SK-N-SH (cell line): Measurements from ENCODE around the gene CALB2. TPM values are rescaled to one million over a fixed set of nuclear protein-coding genes. Genes with fewer than 3 reads are reported as not detected.

Source experiments
- CTCF ChIA-PET: fragments of 300-600, 350-600 bp; formaldehyde crosslinking; extraction: SDS; loops from one replicate; lab custom pipeline; 2021; lab: Yijun Ruan, JAX
- POLR2A ChIA-PET: fragments of 350-600 bp; sonication (Branson Sonifier 250); formaldehyde crosslinking; extraction: SDS; loops from one replicate; lab custom pipeline; 2020; ENCODE audit warnings: antibody characterized with exemption, inconsistent platforms; lab: Yijun Ruan, JAX
- DNase-seq: peaks from one replicate; pipeline ENCODE4 v3.0.0; 2012
- H2AFZ ChIP-seq: fragments of 200-600 bp; sonication (generic); 2 replicates; pipeline ENCODE4 v1.8.1; 2016; ENCODE audit warnings: antibody characterized with exemption, mild to moderate bottlenecking, low read depth
- H3F3A ChIP-seq: fragments of 200-600 bp; sonication (generic); replicated peaks from 2 replicates; pipeline ENCODE3; 2016; ENCODE audit warnings: antibody characterized with exemption, mild to moderate bottlenecking; ENCODE audit not compliant: insufficient read depth
- H3K27ac ChIP-seq, 2 experiments: fragments of 200-500 bp in 1 of 2; fragments of 200-600 bp in 1 of 2; sonication (Bioruptor generic) in 1 of 2; sonication (generic), shearing (Covaris generic) in 1 of 2; 2 replicates each; pipeline versions ENCODE4 v1.5.1 to v1.6.1; 2014 to 2016; ENCODE audit warnings: low read depth in 2 of 2, inconsistent platforms in 1 of 2, low read length in 1 of 2, mild to moderate bottlenecking in 1 of 2, mixed read lengths in 1 of 2
- H3K27me3 ChIP-seq: fragments of 200-600 bp; sonication (generic), shearing (Covaris generic); 2 replicates; pipeline ENCODE4 v1.6.1; 2016; ENCODE audit warnings: mixed run types; ENCODE audit not compliant: insufficient read depth
- H3K36me3 ChIP-seq, 2 experiments: fragments of 200-500 bp in 1 of 2; fragments of 200-600 bp in 1 of 2; sonication (Bioruptor generic) in 1 of 2; sonication (generic) in 1 of 2; replicated peaks in 1 of 2; 2 replicates each; pipeline versions ENCODE3 to v1.5.1; 2014 to 2016; ENCODE audit warnings: low read length in 1 of 2, mild to moderate bottlenecking in 1 of 2; ENCODE audit not compliant: insufficient read depth in 2 of 2, control insufficient read depth in 1 of 2
- H3K4me1 ChIP-seq, 2 experiments: fragments of 200-500 bp in 1 of 2; fragments of 200-600 bp in 1 of 2; sonication (Bioruptor generic) in 1 of 2; sonication (generic), shearing (Covaris generic) in 1 of 2; 2 replicates each; pipeline versions ENCODE4 v1.5.1 to v1.6.1; 2014 to 2016; ENCODE audit warnings: low read depth in 1 of 2, low read length in 1 of 2, mixed run types in 1 of 2; ENCODE audit not compliant: insufficient read depth in 2 of 2, control insufficient read depth in 1 of 2
- H3K4me2 ChIP-seq: fragments of 200-600 bp; sonication (generic), shearing (Covaris generic); 2 replicates; pipeline ENCODE4 v1.6.1; 2017; ENCODE audit warnings: mixed run types
- H3K4me3 ChIP-seq, 2 experiments: fragments of 200-500 bp in 1 of 2; fragments of 200-600 bp in 1 of 2; sonication (Bioruptor generic) in 1 of 2; sonication (generic), shearing (Covaris generic) in 1 of 2; 2 replicates each; pipeline versions ENCODE4 v1.5.1 to v1.8.1; 2014 to 2016; ENCODE audit warnings: low read depth in 2 of 2, inconsistent platforms in 1 of 2, low read length in 1 of 2, mild to moderate bottlenecking in 1 of 2, mixed read lengths in 1 of 2, moderate library complexity in 1 of 2
- H3K79me2 ChIP-seq: fragments of 200-600 bp; sonication (generic); 2 replicates; pipeline ENCODE4 v1.8.1; 2017; ENCODE audit warnings: mild to moderate bottlenecking; ENCODE audit not compliant: insufficient read depth
- H3K9ac ChIP-seq: fragments of 200-600 bp; sonication (generic); 2 replicates; pipeline ENCODE4 v1.6.1; 2017; ENCODE audit warnings: mixed run types
- H3K9me2 ChIP-seq: fragments of 200-600 bp; sonication (generic); 2 replicates; pipeline ENCODE4 v1.6.1; 2017; ENCODE audit warnings: mixed run types
- H3K9me3 ChIP-seq: fragments of 200-600 bp; sonication (generic); 2 replicates; pipeline ENCODE4 v1.6.1; 2017; ENCODE audit warnings: mixed run types, mild to moderate bottlenecking, moderate library complexity
- H4K20me1 ChIP-seq: fragments of 200-600 bp; sonication (generic); 2 replicates; pipeline ENCODE4 v1.6.1; 2017; ENCODE audit warnings: mild to moderate bottlenecking, mixed run types; ENCODE audit not compliant: insufficient read depth
- CTCF ChIP-seq: fragments of 200-600 bp; sonication (generic); IDR thresholded peaks from 2 replicates; pipeline ENCODE4 v1.6.1; 2017; ENCODE audit warnings: antibody characterized with exemption, mild to moderate bottlenecking, moderate library complexity
- ELF1 ChIP-seq: IDR thresholded peaks from 2 replicates; pipeline ENCODE4 v1.4.0; 2012
- EP300 ChIP-seq, 2 experiments: IDR thresholded peaks; 2 replicates each; pipeline versions ENCODE4 v1.4.0 to v1.6.1; 2012; ENCODE audit warnings: borderline replicate concordance in 1 of 2, low read depth in 1 of 2, low read length in 1 of 2
- EZH2phosphoT487 ChIP-seq: fragments of 200-600 bp; sonication (generic); IDR thresholded peaks from 2 replicates; pipeline ENCODE4 v1.6.1; 2017; ENCODE audit warnings: low read depth, mixed run types, mild to moderate bottlenecking, antibody characterized with exemption, moderate library complexity, borderline replicate concordance
- FOSL2 ChIP-seq: IDR thresholded peaks from 2 replicates; pipeline ENCODE4 v1.4.0; 2012; ENCODE audit warnings: low read depth, mild to moderate bottlenecking, moderate library complexity, borderline replicate concordance
- FOXJ3 ChIP-seq: sonication (generic); formaldehyde crosslinking; IDR thresholded peaks from 2 replicates; pipeline ENCODE4 v1.5.1; 2020; ENCODE audit warnings: mild to moderate bottlenecking, missing genetic modification reagents
- JUND ChIP-seq: IDR thresholded peaks from 2 replicates; pipeline ENCODE4 v1.4.0; 2012
- NFIC ChIP-seq: IDR thresholded peaks from 2 replicates; pipeline ENCODE4 v1.4.0; 2012; ENCODE audit warnings: borderline replicate concordance
- NRF1 ChIP-seq: IDR thresholded peaks from 2 replicates; pipeline ENCODE4 v1.6.1; 2012; ENCODE audit warnings: low read depth, mild to moderate bottlenecking, low read length
- PBX3 ChIP-seq: IDR thresholded peaks from 2 replicates; pipeline ENCODE4; 2012
- RAD21 ChIP-seq: IDR thresholded peaks from 2 replicates; pipeline ENCODE4 v1.6.1; 2012; ENCODE audit warnings: mild to moderate bottlenecking, low read length
- RCOR1 ChIP-seq: fragments of 150-350 bp; IDR thresholded peaks from 2 replicates; pipeline ENCODE4 v1.6.1; 2017; ENCODE audit warnings: antibody characterized with exemption, low read length
- REST ChIP-seq: IDR thresholded peaks from 2 replicates; pipeline ENCODE4 v1.6.1; 2012; ENCODE audit warnings: mild to moderate bottlenecking, low read depth, low read length, moderate library complexity
- RFX5 ChIP-seq: IDR thresholded peaks from 2 replicates; pipeline ENCODE4 v1.6.1; 2012; ENCODE audit warnings: mild to moderate bottlenecking, improper control_type of control experiment, low read length
- RXRA ChIP-seq: IDR thresholded peaks from 2 replicates; pipeline ENCODE4 v1.4.0; 2012; ENCODE audit warnings: low read depth, mild to moderate bottlenecking, borderline replicate concordance
- SIN3A ChIP-seq: IDR thresholded peaks from 2 replicates; pipeline ENCODE4 v1.6.1; 2012; ENCODE audit warnings: low read depth, mild to moderate bottlenecking, low read length, moderate library complexity, borderline replicate concordance
- TAF1 ChIP-seq: IDR thresholded peaks from 2 replicates; pipeline ENCODE4 v1.6.1; 2012; ENCODE audit warnings: low read depth, mild to moderate bottlenecking, low read length, moderate library complexity, borderline replicate concordance
- TCF12 ChIP-seq: IDR thresholded peaks from 2 replicates; pipeline ENCODE4 v1.4.0; 2012
- TEAD4 ChIP-seq: IDR thresholded peaks from 2 replicates; pipeline ENCODE4 v1.4.0; 2012; ENCODE audit warnings: mild to moderate bottlenecking, borderline replicate concordance; ENCODE audit not compliant: insufficient read depth
- USF1 ChIP-seq: IDR thresholded peaks from 2 replicates; pipeline ENCODE4 v1.4.0; 2012; ENCODE audit warnings: low read depth, borderline replicate concordance
- WGBS: methylation state at CpG from one replicate; pipeline ENCODE4 v1.1.6; 2017; ENCODE audit warnings: low lambda C conversion rate; 5-methylcytosine and 5-hydroxymethylcytosine counted together
- polyA plus RNA-seq, 3 experiments: library from polyadenylated mRNA; depleted of rRNA; stranded (reverse); fragments of >200 nt; gene quantifications; 2 replicates each; pipeline ENCODE4 v1.2.3, GENCODE V29; 2012

Gene CALB2
- polyA plus RNA-seq, 1 of the 3 experiments (the other 2 are of a cell fraction) = 0.12 TPM

GRCh38 chr16:71407731-71408130 lies 49.2 kb downstream of the CALB2 start:
- no peaks in the 10 kb centered on the region; a peak in 1 of 4 replicates for H3K4me1 ChIP-seq
- ChIA-PET CTCF (interaction anchor here (1.4 kb wide), 1 partner anchor 92 kb away, joined by 7 read pairs; no protein-coding TSS in a partner anchor), POLR2A (no interaction called here)
- no peaks in the 10 kb centered on the region for H3K9me3 ChIP-seq
- no peak for DNase-seq
- no peak overlapping the region for H2AFZ ChIP-seq
- no peak overlapping the region for H3K27ac ChIP-seq
- no peak overlapping the region for H3K9ac ChIP-seq
- no peaks in the 10 kb centered on the region for H3F3A ChIP-seq
- peaks cover 20% of the 10 kb centered on the region; the same call in 1 of the 2 replicates for H3K27me3 ChIP-seq
- H3K4me3 ChIP-seq = no peak overlapping the region
- no peaks in the 10 kb centered on the region for H3K36me3 ChIP-seq
- no peaks in the 10 kb centered on the region for H4K20me1 ChIP-seq
- no peaks in the 10 kb centered on the region for H3K79me2 ChIP-seq
- H3K4me2 ChIP-seq = no peak overlapping the region
- H3K9me2 ChIP-seq = no peaks in the 10 kb centered on the region
- TF ChIP-seq JUND (no peak), RCOR1 (no peak), ELF1 (no peak), PBX3 (no peak), USF1 (no peak), RXRA (no peak), TEAD4 (no peak), NRF1 (no peak), EZH2phosphoT487 (no peak), TAF1 (no peak), RFX5 (no peak), SIN3A (no peak), FOXJ3 (no peak)
- 0% methylated on average over 1 of the region's 1 CpG for WGBS

GRCh38 chr16:71408536-71408935 lies 50.0 kb downstream of the CALB2 start:
- Histone ChIP-seq H3K4me2 (no peak overlapping the region), H3K36me3 (no peaks in the 10 kb centered on the region), H3F3A (no peaks in the 10 kb centered on the region), H3K9me2 (no peaks in the 10 kb centered on the region), H3K27me3 (peaks cover 20% of the 10 kb centered on the region; the same call in 1 of the 2 replicates), H3K79me2 (no peaks in the 10 kb centered on the region), H3K27ac (no peak overlapping the region), H3K9ac (no peak overlapping the region), H3K4me1 (no peaks in the 10 kb centered on the region; a peak in 1 of 4 replicates), H4K20me1 (no peaks in the 10 kb centered on the region), H3K4me3 (no peak overlapping the region), H2AFZ (no peak overlapping the region), H3K9me3 (no peaks in the 10 kb centered on the region)
- CTCF ChIA-PET = interaction anchor here (0.9 to 6.0 kb wide), 2 partner anchors 92 to 202 kb away, joined by 3 to 162 read pairs; no protein-coding TSS in a partner anchor
- no peak for TF ChIP-seq RAD21
- no peak for TF ChIP-seq CTCF
- TF ChIP-seq TCF12 = no peak
- no peak for TF ChIP-seq NRF1
- no peak for TF ChIP-seq REST
- TF ChIP-seq EP300 (IDR thresholded peaks at IDR 0.05; ENCODE audit: borderline replicate concordance in 1 of 2, low read depth in 1 of 2, low read length in 1 of 2) = no peak
- no peak for TF ChIP-seq SIN3A
- no peak for TF ChIP-seq FOSL2
- no peak for TF ChIP-seq EZH2phosphoT487
- no peak for TF ChIP-seq NFIC
- POLR2A ChIA-PET = no interaction called here
- 0% methylated on average over 3 of the region's 3 CpGs for WGBS
- no peak for DNase-seq
